ENCODE results near the gene ITPR3. TPM values are rescaled to one million over a fixed set of nuclear protein-coding genes. Genes with fewer than 3 reads are reported as not detected.

The ITPR3 gene
- total and polyA plus RNA-seq, 2 experiments from 2014 or later = 4.9 to 10.4 TPM

DNA sequence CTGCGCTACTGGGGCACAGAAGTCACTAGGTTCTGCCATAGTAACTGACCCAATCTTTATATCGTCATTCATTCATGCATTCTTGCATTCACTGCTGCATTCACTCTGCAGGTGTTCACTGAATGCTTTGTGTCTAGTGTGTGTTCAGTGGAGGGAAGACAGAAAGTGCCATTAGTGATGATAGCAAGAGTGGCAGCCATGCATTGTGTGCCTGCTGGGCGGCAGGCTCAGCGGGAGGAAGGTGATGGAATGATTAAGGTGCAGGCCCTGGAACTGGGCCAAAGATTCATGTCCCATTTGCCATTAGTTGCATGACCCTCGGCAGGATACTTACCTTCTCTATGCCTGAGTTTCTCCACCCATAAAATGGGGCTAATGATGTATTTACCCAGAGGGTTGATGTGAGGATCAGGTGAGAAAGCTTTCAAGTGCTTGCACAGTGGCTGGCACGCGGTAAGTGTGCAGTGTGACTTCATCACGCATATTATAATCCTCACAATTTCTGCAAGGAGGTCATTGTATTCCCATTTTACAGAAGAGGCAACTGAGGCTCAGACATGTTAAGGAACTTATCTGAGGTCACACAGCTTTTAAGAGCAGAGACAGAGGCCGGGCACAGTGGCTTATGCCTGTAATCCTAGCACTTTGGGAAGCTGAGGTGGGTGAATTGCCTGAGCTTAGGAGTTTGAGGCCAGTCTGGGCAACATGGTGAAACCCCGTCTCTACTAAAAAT, 40.1 kb downstream of the ITPR3 start:
- no peaks in the 10 kb centered on the region for H3K9me2 ChIP-seq (ENCODE audit: insufficient read depth)
- DNase-seq = no peak
- H3K4me1 ChIP-seq (ENCODE audit: insufficient read depth) = no peaks in the 10 kb centered on the region
- in situ Hi-C loops (cut with MboI) = no loop called here
- no peaks in the 10 kb centered on the region for H3K36me3 ChIP-seq (ENCODE audit: low read depth)
- no peaks in the 10 kb centered on the region for H3K27me3 ChIP-seq (replicated peaks; ENCODE audit: insufficient read depth)
- no peak overlapping the region for H3K4me3 ChIP-seq
- no peaks in the 10 kb centered on the region for H3K79me2 ChIP-seq (ENCODE audit: insufficient read depth)
- no peaks in the 10 kb centered on the region for H3K9me3 ChIP-seq (ENCODE audit: low read depth)
- H3K4me2 ChIP-seq (ENCODE audit: unreplicated experiment) = no peak overlapping the region
- no peaks in the 10 kb centered on the region for H3F3A ChIP-seq (ENCODE audit: insufficient read depth)
- TF ChIP-seq EZH2 (IDR thresholded peaks at IDR 0.05; ENCODE audit: insufficient read depth, poor library complexity, severe bottlenecking) = no peak
- TF ChIP-seq EZH2phosphoT487 (IDR thresholded peaks at IDR 0.05; ENCODE audit: insufficient read depth, low read depth) = no peak
- no peak overlapping the region for H3K9ac ChIP-seq
- no peak overlapping the region for H2AFZ ChIP-seq
- WGBS, 2 experiments (ENCODE audit: low coverage in 1 of 2, low lambda C conversion rate in 2 of 2, missing lambda C conversion rate in 2 of 2) = 90% methylated on average over 10 of the region's 10 CpGs
- H4K20me1 ChIP-seq (ENCODE audit: insufficient read depth) = no peaks in the 10 kb centered on the region
- H3K27ac ChIP-seq = no peak overlapping the region

DNA sequence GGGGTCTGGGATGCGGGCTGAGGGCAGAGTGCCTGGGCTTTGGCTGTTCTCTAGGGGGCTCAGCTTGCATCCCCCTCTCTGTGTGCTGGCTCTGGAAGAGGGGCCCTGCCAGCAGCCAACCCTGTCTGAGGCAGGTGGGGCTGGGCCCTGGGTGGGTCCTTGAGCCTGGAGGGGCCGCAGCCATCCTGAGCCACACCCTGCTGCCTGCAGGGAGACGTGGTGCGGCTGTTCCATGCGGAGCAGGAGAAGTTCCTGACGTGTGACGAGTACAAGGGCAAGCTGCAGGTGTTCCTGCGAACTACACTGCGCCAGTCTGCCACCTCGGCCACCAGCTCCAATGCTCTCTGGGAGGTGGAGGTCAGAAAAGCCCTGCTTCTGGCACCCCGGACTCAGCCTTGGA, 41.2 kb downstream of the ITPR3 start:
- Histone ChIP-seq H3K27me3 (replicated peaks; ENCODE audit: insufficient read depth) (no peaks in the 10 kb centered on the region), H3K4me2 (ENCODE audit: unreplicated experiment) (no peak overlapping the region), H2AFZ (no peak overlapping the region), H3K9ac (no peak overlapping the region), H3K79me2 (ENCODE audit: insufficient read depth) (no peaks in the 10 kb centered on the region), H3F3A (ENCODE audit: insufficient read depth) (no peaks in the 10 kb centered on the region), H3K36me3 (ENCODE audit: low read depth) (no peaks in the 10 kb centered on the region), H3K9me3 (ENCODE audit: low read depth) (no peaks in the 10 kb centered on the region), H3K9me2 (ENCODE audit: insufficient read depth) (no peaks in the 10 kb centered on the region), H3K4me3 (no peak overlapping the region), H3K27ac (no peak overlapping the region), H3K4me1 (ENCODE audit: insufficient read depth) (no peaks in the 10 kb centered on the region), H4K20me1 (ENCODE audit: insufficient read depth) (no peaks in the 10 kb centered on the region)
- TF ChIP-seq EZH2 (IDR thresholded peaks at IDR 0.05; ENCODE audit: insufficient read depth, poor library complexity, severe bottlenecking) = no peak
- no peak for TF ChIP-seq EZH2phosphoT487 (IDR thresholded peaks at IDR 0.05; ENCODE audit: insufficient read depth, low read depth)
- DNase-seq = no peak
- 95 to 99% methylated on average over 7 to 11 of the region's 11 CpGs for WGBS, 2 experiments (ENCODE audit: low coverage in 1 of 2, low lambda C conversion rate in 2 of 2, missing lambda C conversion rate in 2 of 2)
- in situ Hi-C loops (cut with MboI) = no loop called here

DNA sequence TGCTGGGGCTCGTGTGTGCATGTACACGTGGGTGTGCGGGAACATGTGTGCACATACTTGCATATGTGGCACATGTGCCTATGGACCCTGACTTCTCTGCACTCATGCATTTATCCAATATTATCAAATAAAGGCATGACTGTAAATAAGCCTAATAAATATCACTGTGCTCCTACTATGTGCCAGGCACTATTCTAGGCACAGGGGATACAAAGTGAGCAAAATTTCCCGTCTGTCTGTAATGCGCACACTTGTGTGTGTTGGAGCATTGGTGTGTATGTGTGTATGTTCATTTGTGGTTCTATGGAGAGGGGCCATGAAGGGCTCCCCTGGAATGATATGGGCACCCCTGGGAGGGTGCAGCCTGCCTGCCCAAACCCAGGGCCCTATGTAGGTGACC, 41.9 kb downstream of the ITPR3 start:
- Histone ChIP-seq H3K27ac (no peak overlapping the region), H3K79me2 (ENCODE audit: insufficient read depth) (no peaks in the 10 kb centered on the region), H3K4me1 (ENCODE audit: insufficient read depth) (no peaks in the 10 kb centered on the region), H3K9me2 (ENCODE audit: insufficient read depth) (no peaks in the 10 kb centered on the region), H2AFZ (no peak overlapping the region), H3K9me3 (ENCODE audit: low read depth) (no peaks in the 10 kb centered on the region), H3K9ac (no peak overlapping the region), H3K4me3 (no peak overlapping the region), H3F3A (ENCODE audit: insufficient read depth) (no peaks in the 10 kb centered on the region), H4K20me1 (ENCODE audit: insufficient read depth) (no peaks in the 10 kb centered on the region), H3K4me2 (ENCODE audit: unreplicated experiment) (no peak overlapping the region), H3K36me3 (ENCODE audit: low read depth) (no peaks in the 10 kb centered on the region; the same call in 1 of the 2 replicates), H3K27me3 (replicated peaks; ENCODE audit: insufficient read depth) (no peaks in the 10 kb centered on the region)
- 79 to 83% methylated on average over 5 of the region's 5 CpGs for WGBS, 2 experiments (ENCODE audit: low coverage in 1 of 2, low lambda C conversion rate in 2 of 2, missing lambda C conversion rate in 2 of 2)
- no peak for DNase-seq
- TF ChIP-seq EZH2phosphoT487 (IDR thresholded peaks at IDR 0.05; ENCODE audit: insufficient read depth, low read depth) (no peak), EZH2 (IDR thresholded peaks at IDR 0.05; ENCODE audit: insufficient read depth, poor library complexity, severe bottlenecking) (no peak)
- in situ Hi-C loops (cut with MboI) = no loop called here

- Histone ChIP-seq H3K27me3 (replicated peaks; ENCODE audit: insufficient read depth) (no peaks in the 10 kb centered on the region), H3K4me2 (ENCODE audit: unreplicated experiment) (no peak overlapping the region), H3F3A (ENCODE audit: insufficient read depth) (no peaks in the 10 kb centered on the region), H3K4me3 (no peak overlapping the region), H3K9me2 (ENCODE audit: insufficient read depth) (no peaks in the 10 kb centered on the region), H3K27ac (no peak overlapping the region), H3K9me3 (ENCODE audit: low read depth) (no peaks in the 10 kb centered on the region), H3K79me2 (ENCODE audit: insufficient read depth) (no peaks in the 10 kb centered on the region), H3K36me3 (ENCODE audit: low read depth) (no peaks in the 10 kb centered on the region; the same call in 1 of the 2 replicates), H3K4me1 (ENCODE audit: insufficient read depth) (no peaks in the 10 kb centered on the region), H2AFZ (no peak overlapping the region), H3K9ac (no peak overlapping the region), H4K20me1 (ENCODE audit: insufficient read depth) (no peaks in the 10 kb centered on the region)
- 96 to 97% methylated on average over 16 of the region's 16 CpGs for WGBS, 2 experiments (ENCODE audit: low coverage in 1 of 2, low lambda C conversion rate in 2 of 2, missing lambda C conversion rate in 2 of 2)
- DNase-seq = no peak
- in situ Hi-C loops (cut with MboI) = no loop called here
- TF ChIP-seq EZH2phosphoT487 (IDR thresholded peaks at IDR 0.05; ENCODE audit: insufficient read depth, low read depth) (no peak), EZH2 (IDR thresholded peaks at IDR 0.05; ENCODE audit: insufficient read depth, poor library complexity, severe bottlenecking) (no peak)
Observed at GRCh38 chr6:33663727-33664449, 42.8 kb downstream of the ITPR3 start.

Data from GM23248 (cell line).